HG03095 (cell line): ENCODE data around the gene OVOL1.
"Not testable (repeated sequence)": the region's sequence is repeated elsewhere in the genome, so short reads cannot be mapped to it uniquely, and the experiment has no call there.

Experiments used
- ATAC-seq: cut with Tn5 transposase; IDR thresholded peaks from one replicate; pipeline ENCODE4 v1.9.1; 2021; ENCODE audit warnings: moderate library complexity; ENCODE audit not compliant: unreplicated experiment

OVOL1 gene

DNA sequence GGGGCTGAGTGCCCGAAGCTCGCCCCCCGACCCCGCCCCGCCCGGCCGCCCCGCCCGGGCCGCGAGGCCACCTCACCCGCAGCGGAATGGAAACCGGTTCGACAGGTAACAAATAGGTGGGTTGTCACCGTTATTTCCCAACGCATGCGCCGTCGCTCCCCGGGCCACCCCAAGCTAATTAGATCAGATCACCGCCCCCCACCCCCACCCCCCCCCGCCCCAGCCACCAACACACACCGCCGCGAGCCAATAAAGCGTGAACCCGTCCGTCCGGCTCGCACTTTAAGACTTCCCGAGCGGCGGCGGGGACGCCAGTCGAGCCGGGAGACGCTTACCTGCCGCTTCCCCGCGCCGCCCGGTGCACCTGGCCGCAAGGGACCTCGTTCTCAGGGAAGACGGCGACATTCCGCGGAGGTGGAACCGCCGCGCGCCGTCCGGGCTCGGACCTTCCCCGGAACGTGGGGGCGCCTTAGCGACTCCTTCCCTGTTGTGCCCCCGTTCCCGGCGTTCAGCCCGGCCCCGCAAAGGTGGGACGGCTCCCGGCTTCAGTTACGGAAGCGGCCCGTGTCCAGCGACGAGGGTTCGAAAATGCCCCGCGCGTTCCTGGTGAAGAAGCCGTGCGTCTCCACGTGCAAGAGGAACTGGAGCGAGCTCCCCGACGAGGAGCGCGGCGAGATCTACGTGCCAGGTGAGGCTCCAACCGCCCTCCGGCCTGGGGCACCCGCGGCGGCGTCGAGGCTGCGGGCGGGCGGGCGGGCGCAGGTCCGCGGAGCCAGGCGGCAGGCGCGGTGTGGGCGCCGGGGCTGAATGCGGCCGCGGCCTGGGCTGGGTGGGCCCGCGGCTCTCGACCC lies at the start of gene OVOL1:
Gene OVOL1, plus strand, starts transcription at position 278 of the 851 bp plus-strand sequence. Its CDS starts 311 bp downstream, at position 589.
- no peak for ATAC-seq

DNA sequence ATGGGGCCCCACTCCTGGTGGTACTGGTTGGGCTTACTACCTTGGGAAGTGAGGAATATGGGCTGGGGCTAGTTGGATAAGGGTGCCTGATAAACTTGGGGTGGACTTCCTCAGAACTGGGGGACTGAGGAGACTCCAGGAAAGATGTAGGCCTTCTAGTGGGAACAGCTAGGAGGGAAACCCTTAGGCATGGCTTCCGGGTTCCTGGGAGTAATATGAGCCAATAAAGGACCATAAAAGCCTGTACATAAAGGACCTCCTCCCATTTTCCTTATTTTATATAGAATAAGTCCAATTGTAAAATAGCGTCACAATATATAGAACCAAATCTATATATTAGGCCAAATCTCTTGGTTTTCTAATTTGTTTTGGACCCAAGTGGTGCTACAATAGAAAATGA lies 47.8 kb upstream of the OVOL1 start:
- no peak for ATAC-seq

DNA sequence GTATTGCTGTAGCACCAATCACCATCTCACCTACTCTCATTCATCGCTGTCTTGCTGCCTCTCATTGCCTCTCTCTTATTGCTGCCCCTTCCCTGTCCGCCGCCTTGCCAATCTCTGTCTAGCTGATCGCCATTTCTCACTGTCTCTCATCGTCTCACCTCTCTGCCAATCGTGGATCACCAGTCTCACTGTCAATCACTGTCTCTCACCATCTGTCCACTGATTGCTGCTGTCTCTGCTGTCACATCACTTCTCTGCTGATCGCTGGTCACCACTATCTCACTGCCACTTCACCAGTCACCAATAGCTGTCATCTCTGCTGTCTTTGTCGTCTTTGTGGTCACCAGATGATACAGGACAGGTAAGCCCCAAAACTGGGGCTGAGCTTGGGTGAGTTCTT lies 45.7 kb upstream of the OVOL1 start:
- no peak for ATAC-seq

DNA sequence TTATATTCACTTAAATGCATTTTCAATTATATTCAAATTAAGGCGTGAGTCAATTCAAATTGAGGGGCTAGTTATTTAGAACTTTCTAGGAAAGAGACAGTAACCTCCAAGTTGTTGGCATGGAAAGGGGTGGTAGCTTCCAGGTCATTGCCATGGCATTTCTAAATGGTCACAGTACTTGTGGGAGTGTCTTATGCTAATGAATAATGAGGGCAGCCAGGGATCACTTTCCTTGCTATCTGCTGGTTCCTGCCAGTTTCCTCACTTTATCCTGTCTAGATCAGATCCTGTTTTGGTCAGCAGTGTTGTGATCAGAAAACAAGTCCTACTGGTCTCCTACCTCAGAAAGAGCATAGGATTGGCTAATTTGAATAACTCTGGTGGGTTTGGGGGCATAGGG lies 44.5 kb upstream of the OVOL1 start:
- no peak for ATAC-seq

DNA sequence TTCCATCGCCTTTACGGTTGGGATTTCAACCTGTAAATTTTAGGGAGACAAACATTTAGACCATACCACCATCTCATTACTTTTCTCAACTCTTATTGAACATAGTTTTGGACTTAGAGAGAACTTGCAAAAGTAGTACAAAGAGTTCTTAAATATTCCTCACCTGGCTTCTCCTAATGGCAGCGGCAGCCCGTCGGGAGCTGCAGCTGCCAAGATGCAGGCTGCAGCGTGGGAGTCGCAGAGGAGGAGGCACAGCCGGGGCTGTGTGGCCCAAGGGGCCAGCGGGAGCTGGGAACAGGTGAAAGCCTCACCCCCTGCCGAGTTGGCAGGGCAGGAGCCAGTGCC lies 43.2 kb upstream of the OVOL1 start:
- no peak for ATAC-seq

DNA sequence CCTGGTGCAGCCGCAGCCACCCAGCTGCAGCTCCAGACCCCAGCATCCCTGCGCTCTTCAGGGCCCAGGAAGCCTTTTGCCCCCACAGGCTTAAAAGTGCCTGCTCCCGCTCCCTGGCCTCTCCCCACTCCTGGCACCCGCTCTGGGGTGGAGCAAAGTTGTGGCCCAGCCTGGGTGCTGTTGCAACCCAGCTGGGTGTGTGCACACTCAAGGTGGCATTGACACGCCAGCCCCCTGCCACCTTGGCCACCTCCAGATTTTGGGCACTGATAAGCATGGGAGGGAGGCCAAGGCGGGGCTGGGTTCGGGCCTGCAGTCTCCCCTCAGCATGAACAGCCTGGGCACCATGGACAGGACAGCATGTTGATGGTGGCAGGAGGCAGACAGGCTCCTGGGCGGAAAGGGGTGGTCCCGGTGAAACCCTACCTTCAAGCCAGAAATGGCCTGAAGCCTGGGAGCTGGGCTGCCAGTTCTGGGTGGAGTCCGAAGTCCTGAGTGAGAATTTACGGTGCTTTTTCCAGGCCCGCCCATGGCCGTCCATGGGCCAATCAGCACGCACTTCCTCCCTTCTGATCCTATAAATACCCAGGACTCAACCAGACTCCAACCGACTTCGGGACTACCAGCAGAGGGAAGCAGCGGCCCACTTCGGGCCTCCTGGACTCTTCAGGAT lies 42.7 kb upstream of the OVOL1 start:
- ATAC-seq, result no peak

DNA sequence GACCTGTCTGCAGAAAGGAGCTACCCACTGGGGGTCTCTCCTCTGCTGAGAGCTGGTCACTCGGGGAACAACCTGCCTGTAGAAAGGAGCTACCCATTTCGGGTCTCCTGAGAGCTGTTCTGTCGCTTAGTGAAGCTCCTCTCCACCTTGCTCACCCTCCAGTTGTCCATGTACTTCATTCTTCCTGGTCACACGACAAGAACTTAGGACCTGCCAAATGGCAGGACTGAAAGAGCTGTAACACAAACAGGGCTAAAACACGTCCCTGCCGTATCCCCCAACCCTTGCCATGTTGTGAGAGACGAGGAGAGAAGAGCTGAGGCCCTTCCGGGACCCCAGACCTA lies 42.2 kb upstream of the OVOL1 start:
- ATAC-seq, result no peak

DNA sequence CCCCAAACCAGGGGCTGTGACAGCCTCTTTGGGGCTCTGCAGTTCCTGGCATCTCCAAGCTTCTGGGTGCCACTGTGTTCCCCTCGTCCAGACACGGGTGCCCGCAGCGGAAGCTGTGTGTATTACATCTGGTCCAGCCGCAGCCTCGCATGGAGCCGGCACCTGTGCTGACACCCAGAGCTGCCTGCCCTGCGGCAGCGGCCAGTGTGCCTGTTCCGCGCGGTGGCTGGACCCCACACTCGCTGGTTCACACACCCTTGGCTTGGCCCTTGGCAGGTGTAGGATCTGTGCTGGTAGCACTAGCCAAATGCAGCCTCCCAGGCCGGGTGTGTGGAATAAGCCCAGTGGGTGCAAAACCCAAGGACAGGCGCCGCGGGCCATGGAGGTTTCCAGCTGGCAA lies 41.8 kb upstream of the OVOL1 start:
- ATAC-seq, result no peak

DNA sequence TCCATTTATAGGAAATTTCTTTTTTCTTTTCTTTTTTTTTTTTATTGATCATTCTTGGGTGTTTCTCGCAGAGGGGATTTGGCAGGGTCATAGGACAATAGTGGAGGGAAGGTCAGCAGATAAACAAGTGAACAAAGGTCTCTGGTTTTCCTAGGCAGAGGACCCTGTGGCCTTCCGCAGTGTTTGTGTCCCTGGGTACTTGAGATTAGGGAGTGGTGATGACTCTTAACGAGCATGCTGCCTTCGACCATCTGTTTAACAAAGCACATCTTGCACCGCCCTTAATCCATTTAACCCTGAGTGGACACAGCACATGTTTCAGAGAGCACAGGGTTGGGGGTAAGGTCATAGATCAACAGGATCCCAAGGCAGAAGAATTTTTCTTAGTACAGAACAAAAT lies 24.7 kb upstream of the OVOL1 start:
- ATAC-seq, result not testable (repeated sequence)

DNA sequence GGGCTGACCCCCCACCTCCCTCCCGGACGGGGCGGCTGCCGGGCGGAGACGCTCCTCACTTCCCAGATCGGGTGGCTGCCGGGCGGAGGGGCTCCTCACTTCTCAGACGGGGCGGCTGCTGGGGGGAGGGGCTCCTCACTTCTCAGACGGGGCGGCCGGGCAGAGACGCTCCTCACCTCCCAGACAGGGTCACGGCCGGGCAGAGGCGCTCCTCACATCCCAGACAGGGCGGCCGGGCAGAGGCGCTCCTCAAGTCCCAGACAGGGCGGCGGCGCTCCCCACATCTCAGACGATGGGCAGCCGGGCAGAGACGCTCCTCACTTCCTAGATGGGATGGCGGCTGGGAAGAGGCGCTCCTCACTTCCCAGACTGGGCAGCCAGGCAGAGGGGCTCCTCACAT lies 24.0 kb upstream of the OVOL1 start:
- not testable (repeated sequence) for ATAC-seq

DNA sequence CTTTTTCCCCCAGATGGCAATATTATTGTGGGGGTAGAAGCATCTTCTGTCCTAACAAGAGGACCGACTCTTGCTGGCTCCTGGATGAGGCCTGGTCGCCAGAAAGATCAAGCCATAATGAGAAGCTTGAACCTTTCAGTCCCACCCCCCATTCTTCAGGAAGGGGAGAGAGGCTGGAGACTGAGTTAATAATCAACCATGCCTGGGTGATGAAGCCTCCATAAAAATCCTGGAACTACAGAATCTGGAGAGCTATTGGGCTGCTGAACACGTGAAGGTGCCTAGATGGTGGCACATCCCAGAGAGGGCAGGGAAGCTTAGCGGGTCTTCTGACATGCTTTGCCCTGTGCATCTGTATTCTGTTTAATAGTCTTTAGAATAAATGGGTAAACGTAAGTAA lies 22.4 kb upstream of the OVOL1 start:
- no peak for ATAC-seq

DNA sequence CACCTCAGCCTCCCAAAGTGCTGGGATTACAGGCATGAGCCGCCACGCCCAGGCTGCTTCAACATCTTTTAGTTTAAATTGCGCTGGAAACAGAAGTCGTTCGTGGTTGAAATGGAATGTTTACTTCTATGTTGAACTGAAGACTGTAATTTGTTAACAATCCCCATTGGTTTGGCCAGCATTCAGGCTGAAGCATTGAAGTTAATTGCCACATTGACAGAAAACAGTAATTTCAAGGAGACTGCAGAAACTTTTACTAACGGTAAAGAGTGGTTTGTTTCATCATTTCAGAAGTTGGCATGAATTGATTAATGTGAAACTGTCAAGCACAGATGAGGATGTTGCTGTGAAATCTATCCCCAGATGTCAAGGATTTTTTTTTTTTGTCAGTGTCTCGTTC lies 20.3 kb upstream of the OVOL1 start:
- ATAC-seq, result no peak

DNA sequence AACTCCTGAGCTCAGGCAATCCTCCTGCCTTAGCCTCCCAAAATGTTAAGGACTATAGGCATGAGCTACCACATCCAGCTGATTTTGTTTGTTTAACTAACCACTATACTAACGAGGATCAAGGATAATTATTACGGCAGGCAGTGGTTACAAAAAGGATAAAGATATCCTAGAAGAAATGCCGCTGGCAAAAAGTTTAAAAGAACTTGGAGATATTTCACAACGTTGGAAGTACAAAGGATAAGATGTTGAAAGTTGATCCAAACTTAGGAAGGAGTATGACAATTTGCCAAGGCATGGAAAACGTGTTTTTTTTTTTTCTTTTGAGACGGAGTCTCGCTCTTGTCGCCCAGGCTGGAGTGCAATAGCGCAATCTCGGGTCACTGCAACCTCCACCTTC lies 19.5 kb upstream of the OVOL1 start:
- ATAC-seq, result no peak

DNA sequence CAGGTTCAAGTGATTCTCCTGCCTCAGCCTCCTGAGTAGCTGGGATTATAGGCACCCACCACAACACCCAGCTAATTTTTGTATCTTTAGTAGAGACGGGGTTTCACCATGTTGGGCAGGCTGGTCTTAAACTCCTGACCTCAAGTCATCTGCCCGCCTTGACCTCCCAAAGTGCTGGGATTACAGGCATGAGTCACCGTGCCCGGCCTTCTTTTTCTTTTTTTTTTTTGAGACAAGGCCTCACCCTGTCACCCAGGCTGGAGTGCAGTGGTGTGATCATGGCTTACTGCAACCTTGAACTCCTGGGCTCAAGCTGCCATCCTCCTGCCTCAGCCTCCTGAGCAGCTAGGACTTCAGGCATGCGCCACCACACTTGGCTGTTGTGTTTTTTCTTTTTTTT lies 19.1 kb upstream of the OVOL1 start:
- ATAC-seq, result not testable (repeated sequence)

DNA sequence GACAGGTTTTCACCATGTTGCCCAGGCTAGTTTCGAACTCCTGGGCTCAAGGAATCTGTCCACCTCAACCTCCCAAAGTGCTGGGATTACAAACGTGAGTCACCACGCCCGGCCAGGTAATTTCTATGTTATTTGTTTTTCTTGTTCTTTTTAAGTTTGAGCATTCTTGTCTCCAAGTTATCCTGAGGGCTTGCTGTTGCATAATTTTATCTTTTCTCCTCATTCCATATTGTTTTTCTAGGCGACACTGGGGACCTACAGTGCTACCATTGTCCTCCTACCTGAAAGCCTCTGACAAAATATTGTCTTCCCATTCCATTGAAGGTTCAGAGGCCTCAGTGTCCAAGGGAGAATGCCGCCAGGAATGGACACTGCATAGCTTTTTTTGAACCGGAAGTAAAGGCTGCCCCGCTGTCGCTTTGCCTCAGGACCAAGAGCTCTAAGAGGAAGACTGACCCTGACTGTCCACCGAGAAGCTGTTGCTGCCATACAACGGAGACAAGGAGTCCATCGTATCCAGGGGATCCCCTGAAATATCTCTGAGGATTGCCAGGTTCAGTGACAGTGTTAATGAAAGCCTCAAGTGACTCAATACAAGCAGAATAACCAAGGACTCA lies 15.8 kb upstream of the OVOL1 start:
- ATAC-seq, result no peak

DNA sequence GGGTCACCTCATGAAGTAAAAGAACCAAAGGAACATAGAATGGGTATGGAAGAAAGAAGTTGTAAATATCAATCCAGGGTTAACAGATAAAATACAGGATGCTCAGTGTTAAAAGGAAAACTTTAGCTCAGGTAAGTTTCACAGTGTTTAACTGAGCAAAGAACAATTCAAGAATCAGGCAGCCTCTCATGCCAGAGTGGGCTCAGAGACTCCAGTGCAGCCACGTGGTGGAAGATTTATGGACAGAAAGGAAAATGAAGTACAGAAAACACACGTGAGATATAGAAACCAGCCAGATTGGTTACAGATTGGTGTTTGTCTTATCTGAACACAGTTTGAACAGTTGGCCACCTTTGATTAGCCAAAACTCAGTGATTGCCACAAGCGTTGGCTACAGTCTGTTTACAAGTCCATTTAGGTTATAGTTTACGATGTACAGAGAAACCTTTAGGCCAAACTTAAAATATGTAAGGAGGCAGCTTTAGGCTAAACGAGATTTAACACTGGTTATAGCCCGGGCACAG lies 15.2 kb upstream of the OVOL1 start:
- ATAC-seq, result no peak

DNA sequence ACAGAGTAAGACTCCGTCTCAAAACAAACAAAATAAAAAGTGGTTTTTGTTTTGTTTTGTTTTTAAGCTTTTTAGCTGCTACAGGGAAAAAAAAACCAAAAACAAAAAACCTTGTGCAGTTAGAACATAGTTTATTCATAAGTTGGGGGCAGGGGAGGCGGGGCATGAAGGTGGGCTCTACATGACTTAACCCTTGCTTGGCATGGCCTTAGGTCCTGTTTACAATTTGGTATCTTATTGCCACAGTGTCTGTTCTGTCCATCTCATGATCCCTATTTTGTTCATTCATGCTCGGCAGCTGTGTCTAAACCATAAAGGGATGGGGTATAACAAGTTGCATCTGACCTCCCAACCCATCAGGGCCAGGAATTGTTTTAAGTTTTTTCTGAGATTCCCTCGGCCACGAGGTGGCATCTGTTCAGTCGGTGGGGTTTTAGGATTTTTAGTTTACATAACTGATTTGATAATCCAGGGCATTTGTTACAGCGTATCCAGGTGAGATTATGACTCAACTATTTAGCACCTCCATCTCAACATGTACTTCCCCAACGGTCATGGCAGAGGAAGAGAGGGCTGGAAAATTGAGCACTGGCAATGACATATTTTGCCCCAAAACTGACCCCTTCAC lies 13.0 kb upstream of the OVOL1 start:
- no peak for ATAC-seq

DNA sequence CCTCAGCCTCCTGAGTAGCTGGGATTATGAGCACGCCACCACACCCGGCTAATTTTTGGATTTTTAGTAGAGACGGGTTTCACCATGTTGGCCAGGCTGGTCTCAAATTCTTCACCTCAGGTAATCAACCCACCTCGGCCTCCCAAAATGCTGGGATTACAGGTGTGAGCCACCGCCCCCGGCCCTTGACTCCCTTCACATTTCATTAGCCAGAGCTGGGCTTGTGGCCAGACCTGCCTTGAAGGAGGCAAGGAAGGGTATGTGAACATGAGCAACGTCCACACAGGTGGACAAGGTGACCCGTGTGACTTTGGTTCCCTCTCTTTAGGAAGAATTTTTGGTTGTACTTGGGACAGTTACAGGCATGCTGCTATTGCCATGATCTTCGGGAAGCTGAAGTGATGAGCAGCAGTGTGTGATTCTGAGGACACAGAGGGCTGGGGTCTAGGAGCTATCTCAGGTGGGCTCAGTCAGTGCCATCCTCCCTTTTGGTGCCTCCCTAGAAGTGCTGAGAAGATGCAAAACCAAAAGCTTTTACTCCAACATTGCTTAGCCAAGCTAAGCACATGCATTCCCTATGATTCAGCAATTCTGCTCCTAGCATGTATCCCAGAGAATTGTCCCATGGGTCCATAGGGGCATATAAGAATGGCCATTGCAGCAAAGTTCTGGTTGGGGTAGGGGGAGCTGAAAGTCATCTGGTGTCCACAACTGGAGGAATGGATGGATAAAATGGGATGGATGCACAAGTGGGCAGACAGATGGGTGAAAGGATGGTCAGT lies 12.1 kb upstream of the OVOL1 start:
- ATAC-seq, result no peak

DNA sequence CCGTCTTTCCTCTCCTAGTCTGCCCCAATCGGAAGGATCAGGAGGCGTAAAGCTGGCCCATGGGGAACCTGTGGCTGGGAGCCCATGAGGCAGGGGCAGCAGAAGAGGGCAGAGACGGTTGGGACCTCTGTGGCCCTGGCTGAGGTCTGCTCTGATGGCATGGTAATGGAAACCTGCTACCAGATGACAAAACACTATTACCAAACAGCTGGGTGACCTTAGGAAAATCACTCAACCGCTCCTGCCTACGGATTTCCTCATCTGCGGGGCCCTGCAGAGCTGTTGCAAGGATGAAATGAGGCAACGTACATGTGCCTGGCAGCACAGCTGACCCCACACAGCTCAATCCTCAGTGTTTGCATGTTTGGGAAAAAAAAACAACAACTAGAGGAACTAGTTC lies 10.7 kb upstream of the OVOL1 start:
- ATAC-seq, result no peak

DNA sequence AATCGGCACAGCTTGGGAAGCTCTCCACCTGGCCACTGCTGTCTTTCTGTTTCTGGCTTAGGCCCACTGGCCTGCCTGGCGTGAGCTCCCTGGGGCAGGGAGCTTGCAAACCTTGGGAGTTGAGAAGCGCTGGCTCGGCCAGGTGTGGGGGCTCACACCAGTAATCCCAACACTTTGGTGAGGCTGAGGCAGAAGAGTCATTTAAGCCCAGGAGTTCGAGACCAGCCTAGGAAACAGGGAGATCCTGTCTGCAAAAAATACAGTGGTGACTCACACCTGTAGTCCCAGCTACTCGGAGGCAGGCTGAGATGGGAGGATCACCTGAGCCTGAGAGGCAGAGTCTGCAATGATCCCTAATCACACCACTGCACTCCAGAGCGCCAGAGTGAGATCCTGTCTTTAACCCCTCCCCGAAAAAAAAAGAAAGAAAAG lies 10.1 kb upstream of the OVOL1 start:
- ATAC-seq, result no peak

DNA sequence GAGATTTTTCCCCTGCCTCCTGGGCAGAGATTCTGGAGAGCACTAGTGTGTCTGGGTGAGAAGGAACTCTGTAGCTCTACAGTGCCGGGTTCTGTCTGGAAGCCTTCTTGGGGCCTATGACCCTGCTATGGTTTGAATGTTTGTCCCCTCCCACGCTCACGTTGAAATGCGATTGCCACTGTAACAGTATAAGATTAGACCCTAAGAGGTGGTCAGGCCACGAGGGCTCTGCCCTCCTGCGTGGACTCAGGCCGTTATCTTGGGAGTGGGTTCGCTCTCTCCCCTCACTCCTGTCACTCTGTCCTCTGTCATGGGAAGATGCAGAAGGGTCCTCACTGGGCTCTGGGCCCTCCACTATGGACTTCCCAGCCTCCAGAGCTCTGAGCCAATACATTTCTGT lies 9.6 kb upstream of the OVOL1 start:
- no peak for ATAC-seq
